Measurements from ENCODE around the gene COX6A1.

Gene COX6A1

GRCh38 chr12:120437735-120438494 lies at the start of gene COX6A1:
Gene COX6A1, plus strand, starts transcription at chr12:120438113. Its CDS starts 14 bp downstream, at chr12:120438127.
- peak; percentile 99 for DNase-seq

GRCh38 chr12:120388691-120389481 lies 49.0 kb upstream of the COX6A1 start:
- DNase-seq = peak; percentile 75

GRCh38 chr12:120390540-120391120 lies 47.3 kb upstream of the COX6A1 start:
- no peak for DNase-seq

GRCh38 chr12:120394483-120395367 lies 43.2 kb upstream of the COX6A1 start:
- DNase-seq = peak; percentile 94

- DNase-seq = peak; percentile 23
These were observed 39.9 kb upstream of the COX6A1 start for GRCh38 chr12:120397824-120398540.

- no peak for DNase-seq
These were observed 38.4 kb upstream of the COX6A1 start for GRCh38 chr12:120399531-120399930.

- no peak for DNase-seq
These were observed 35.7 kb upstream of the COX6A1 start for GRCh38 chr12:120402217-120402616.

- no peak for DNase-seq
These were observed 34.0 kb upstream of the COX6A1 start for GRCh38 chr12:120403869-120404268.

- DNase-seq = no peak
These were observed 33.6 kb upstream of the COX6A1 start for GRCh38 chr12:120404271-120404670.

- DNase-seq = no peak
These were observed 31.8 kb upstream of the COX6A1 start for GRCh38 chr12:120406069-120406468.

- no peak for DNase-seq
These were observed 31.4 kb upstream of the COX6A1 start for GRCh38 chr12:120406553-120406952.

GRCh38 chr12:120408771-120409170 lies 29.1 kb upstream of the COX6A1 start:
- no peak for DNase-seq

- DNase-seq = no peak
These were observed 25.5 kb upstream of the COX6A1 start for GRCh38 chr12:120412421-120412820.

- peak; percentile 76 for DNase-seq
These were observed 23.8 kb upstream of the COX6A1 start for GRCh38 chr12:120413901-120414695.

- no peak for DNase-seq
These were observed 21.3 kb upstream of the COX6A1 start for GRCh38 chr12:120416490-120417216.

- DNase-seq = no peak
These were observed 19.9 kb upstream of the COX6A1 start for GRCh38 chr12:120417917-120418580.

- no peak for DNase-seq
These were observed 16.2 kb upstream of the COX6A1 start for GRCh38 chr12:120421701-120422100.

- DNase-seq = no peak
These were observed 14.9 kb upstream of the COX6A1 start for GRCh38 chr12:120422892-120423456.

GRCh38 chr12:120425797-120426196 lies 12.1 kb upstream of the COX6A1 start:
- no peak for DNase-seq

Measured in NCI-H2029 (cell line).